Activated CD8-positive, alpha-beta T cell treated with anti-CD3 and anti-CD28 coated beads for 36 hours (primary cell): ENCODE measurements around the gene DNAH9. TPM values are rescaled to one million over a fixed set of nuclear protein-coding genes. Genes with fewer than 3 reads are reported as not detected.

Source experiments
- ATAC-seq: fragments of 200-7000 bp; cut with Tn5 transposase; one replicate; pipeline ENCODE4 v1.10.0; 2021; ENCODE audit warnings: mild to moderate bottlenecking, moderate library complexity
- CTCF ChIA-PET: fragments of 350-600 bp; sonication (Branson Sonifier 250); formaldehyde crosslinking; loops from one replicate; lab custom pipeline; 2021; ENCODE audit warnings: antibody characterized with exemption; lab: Charles Lee
- POLR2A ChIA-PET: fragments of 350-600 bp; sonication (Branson Sonifier 250); formaldehyde crosslinking; loops from one replicate; lab custom pipeline; 2021; ENCODE audit warnings: antibody characterized with exemption; lab: Charles Lee
- DNase-seq: peaks from one replicate; pipeline ENCODE4 v3.0.0-alpha.2; 2020
- H3K27ac Mint-ChIP-seq: one replicate; pipeline ENCODE4 v1.8.0; 2021; ENCODE audit warnings: mild to moderate bottlenecking, mixed read lengths
- H3K27me3 Mint-ChIP-seq: one replicate; pipeline ENCODE4 v1.8.0; 2021; ENCODE audit warnings: mixed read lengths
- H3K36me3 Mint-ChIP-seq: one replicate; pipeline ENCODE4 v1.8.0; 2021; ENCODE audit warnings: low read depth, mixed read lengths
- H3K4me1 Mint-ChIP-seq: one replicate; pipeline ENCODE4 v1.8.0; 2021; ENCODE audit warnings: low read depth, mixed read lengths
- H3K4me3 Mint-ChIP-seq: one replicate; pipeline ENCODE4 v1.8.0; 2021; ENCODE audit warnings: mild to moderate bottlenecking, moderate library complexity, mixed read lengths
- H3K9me3 Mint-ChIP-seq: one replicate; pipeline ENCODE4 v1.8.0; 2021; ENCODE audit warnings: mixed read lengths
- intact Hi-C: fragments of 100-400 bp; cut with micrococcal nuclease; formaldehyde crosslinking; loops from one replicate; pipeline ENCODE4 v1.10.0; 2022
- total RNA-seq, 2 experiments: library from RNA; stranded (reverse); gene quantifications; one replicate each; pipeline ENCODE4 v1.2.3, GENCODE V29; 2021
- TF ChIP-seq, protein P1 (sequence below): fragments of 200-600 bp; IDR thresholded peaks from one replicate; pipeline ENCODE4 v1.8.0; 2022; ENCODE audit warnings: antibody characterized with exemption, mild to moderate bottlenecking

DNAH9 gene
- total RNA-seq, 2 experiments from 2014 or later = not detected

DNA sequence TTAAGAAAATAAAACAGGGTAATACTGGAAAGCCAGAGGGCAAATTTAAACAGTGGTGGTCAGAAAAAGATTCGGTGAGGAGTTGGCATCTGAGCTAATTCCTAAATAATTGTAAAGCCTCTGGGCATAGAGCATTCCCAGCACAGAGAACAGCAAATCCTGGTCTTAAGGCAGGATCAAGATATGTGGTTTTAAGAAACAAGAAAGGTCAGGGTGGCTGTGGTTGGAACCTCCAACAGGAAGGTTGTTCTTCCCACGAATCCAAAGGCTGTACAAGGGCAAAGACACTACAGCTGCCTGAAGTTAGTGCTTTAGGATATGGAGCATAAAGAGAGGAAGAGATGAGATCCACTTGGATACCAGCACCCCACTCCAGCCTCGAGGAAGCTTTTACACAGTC, 284.4 kb downstream of the DNAH9 start:
- ATAC-seq = no peak
- H3K27ac Mint-ChIP-seq = no peak overlapping the region
- H3K27me3 Mint-ChIP-seq = no peaks in the 10 kb centered on the region
- H3K4me1 Mint-ChIP-seq = no peaks in the 10 kb centered on the region
- ChIA-PET POLR2A (no interaction called here), CTCF (no interaction called here)
- no peaks in the 10 kb centered on the region for H3K36me3 Mint-ChIP-seq
- H3K9me3 Mint-ChIP-seq = no peaks in the 10 kb centered on the region
- TF ChIP-seq, protein P1, sequence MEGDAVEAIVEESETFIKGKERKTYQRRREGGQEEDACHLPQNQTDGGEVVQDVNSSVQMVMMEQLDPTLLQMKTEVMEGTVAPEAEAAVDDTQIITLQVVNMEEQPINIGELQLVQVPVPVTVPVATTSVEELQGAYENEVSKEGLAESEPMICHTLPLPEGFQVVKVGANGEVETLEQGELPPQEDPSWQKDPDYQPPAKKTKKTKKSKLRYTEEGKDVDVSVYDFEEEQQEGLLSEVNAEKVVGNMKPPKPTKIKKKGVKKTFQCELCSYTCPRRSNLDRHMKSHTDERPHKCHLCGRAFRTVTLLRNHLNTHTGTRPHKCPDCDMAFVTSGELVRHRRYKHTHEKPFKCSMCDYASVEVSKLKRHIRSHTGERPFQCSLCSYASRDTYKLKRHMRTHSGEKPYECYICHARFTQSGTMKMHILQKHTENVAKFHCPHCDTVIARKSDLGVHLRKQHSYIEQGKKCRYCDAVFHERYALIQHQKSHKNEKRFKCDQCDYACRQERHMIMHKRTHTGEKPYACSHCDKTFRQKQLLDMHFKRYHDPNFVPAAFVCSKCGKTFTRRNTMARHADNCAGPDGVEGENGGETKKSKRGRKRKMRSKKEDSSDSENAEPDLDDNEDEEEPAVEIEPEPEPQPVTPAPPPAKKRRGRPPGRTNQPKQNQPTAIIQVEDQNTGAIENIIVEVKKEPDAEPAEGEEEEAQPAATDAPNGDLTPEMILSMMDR = no peak
- no peak for DNase-seq
- intact Hi-C loops = no loop called here
- no peak overlapping the region for H3K4me3 Mint-ChIP-seq

- no peaks in the 10 kb centered on the region for H3K4me1 Mint-ChIP-seq
- H3K27ac Mint-ChIP-seq = no peak overlapping the region
- ATAC-seq = no peak
- no peak overlapping the region for H3K4me3 Mint-ChIP-seq
- POLR2A ChIA-PET = no interaction called here
- CTCF ChIA-PET = no interaction called here
- intact Hi-C loops = no loop called here
- DNase-seq = no peak
- no peaks in the 10 kb centered on the region for H3K36me3 Mint-ChIP-seq
- no peaks in the 10 kb centered on the region for H3K27me3 Mint-ChIP-seq
- H3K9me3 Mint-ChIP-seq = no peaks in the 10 kb centered on the region
- TF ChIP-seq, protein P1 = no peak
These were observed 286.8 kb downstream of the DNAH9 start for GRCh38 chr17:11885051-11885450.

DNA sequence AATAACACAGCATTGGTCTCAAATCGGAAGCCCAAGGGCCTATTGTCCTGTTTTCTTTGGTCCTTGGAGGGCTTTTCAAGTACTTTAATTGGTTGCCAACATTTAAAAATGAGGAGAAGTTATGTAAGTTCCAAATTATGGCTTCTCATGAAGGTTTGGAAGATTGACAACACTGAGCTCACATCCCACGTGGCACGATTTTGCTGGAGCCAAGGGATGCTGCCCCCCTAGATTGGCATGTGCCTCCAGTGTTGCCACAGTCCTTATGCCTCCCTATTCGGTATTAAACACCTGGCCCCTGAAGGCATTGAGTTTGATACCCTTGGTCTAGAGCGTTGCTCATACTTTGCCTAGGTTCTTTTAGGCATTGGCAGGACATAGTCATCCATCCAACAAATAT, 291.0 kb downstream of the DNAH9 start:
- POLR2A ChIA-PET = no interaction called here
- Mint-ChIP-seq H3K27ac (no peak overlapping the region), H3K4me3 (no peak overlapping the region), H3K4me1 (no peaks in the 10 kb centered on the region), H3K9me3 (peaks cover 2% of the 10 kb centered on the region), H3K36me3 (no peaks in the 10 kb centered on the region), H3K27me3 (peaks cover 2% of the 10 kb centered on the region)
- CTCF ChIA-PET = no interaction called here
- ATAC-seq (no peak), DNase-seq (no peak)
- intact Hi-C loops = no loop called here
- TF ChIP-seq, protein P1 = no peak

DNA sequence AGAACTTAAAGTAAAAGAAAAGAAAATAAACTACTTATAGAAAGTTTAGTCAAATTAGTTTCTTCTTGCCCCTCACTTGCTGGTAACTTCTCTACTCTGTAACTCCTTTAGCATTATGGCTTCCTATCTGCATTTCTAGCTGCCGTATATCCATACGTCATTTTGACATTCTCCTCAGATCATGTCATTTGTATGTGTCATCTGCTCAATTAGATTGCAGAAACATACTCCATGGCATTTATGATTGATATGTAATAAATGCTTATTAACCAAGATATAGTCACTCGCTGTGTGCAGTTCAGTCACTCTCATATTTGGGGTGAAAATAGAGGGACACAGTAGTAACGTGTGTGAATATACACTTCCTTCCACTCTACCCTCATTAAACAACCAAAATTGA, 295.6 kb downstream of the DNAH9 start:
- H3K9me3 Mint-ChIP-seq = peaks cover 2% of the 10 kb centered on the region
- no peaks in the 10 kb centered on the region for H3K36me3 Mint-ChIP-seq
- ATAC-seq = no peak
- CTCF ChIA-PET = no interaction called here
- POLR2A ChIA-PET = no interaction called here
- H3K4me1 Mint-ChIP-seq = no peaks in the 10 kb centered on the region
- H3K4me3 Mint-ChIP-seq = no peak overlapping the region
- peaks cover 4% of the 10 kb centered on the region for H3K27me3 Mint-ChIP-seq
- no peak for DNase-seq
- TF ChIP-seq, protein P1 = no peak
- no peak overlapping the region for H3K27ac Mint-ChIP-seq
- intact Hi-C loops = no loop called here

- DNase-seq (no peak), ATAC-seq (no peak)
- ChIA-PET POLR2A (no interaction called here), CTCF (no interaction called here)
- Mint-ChIP-seq H3K4me1 (no peaks in the 10 kb centered on the region), H3K4me3 (no peak overlapping the region), H3K27me3 (peaks cover 9% of the 10 kb centered on the region), H3K9me3 (peaks cover 2% of the 10 kb centered on the region), H3K36me3 (no peaks in the 10 kb centered on the region), H3K27ac (no peak overlapping the region)
- TF ChIP-seq, protein P1 = no peak
- intact Hi-C loops = no loop called here
These were observed 297.9 kb downstream of the DNAH9 start for GRCh38 chr17:11896199-11896598.
